ENCODE results near the gene KLHL33.

The KLHL33 gene, protein sequence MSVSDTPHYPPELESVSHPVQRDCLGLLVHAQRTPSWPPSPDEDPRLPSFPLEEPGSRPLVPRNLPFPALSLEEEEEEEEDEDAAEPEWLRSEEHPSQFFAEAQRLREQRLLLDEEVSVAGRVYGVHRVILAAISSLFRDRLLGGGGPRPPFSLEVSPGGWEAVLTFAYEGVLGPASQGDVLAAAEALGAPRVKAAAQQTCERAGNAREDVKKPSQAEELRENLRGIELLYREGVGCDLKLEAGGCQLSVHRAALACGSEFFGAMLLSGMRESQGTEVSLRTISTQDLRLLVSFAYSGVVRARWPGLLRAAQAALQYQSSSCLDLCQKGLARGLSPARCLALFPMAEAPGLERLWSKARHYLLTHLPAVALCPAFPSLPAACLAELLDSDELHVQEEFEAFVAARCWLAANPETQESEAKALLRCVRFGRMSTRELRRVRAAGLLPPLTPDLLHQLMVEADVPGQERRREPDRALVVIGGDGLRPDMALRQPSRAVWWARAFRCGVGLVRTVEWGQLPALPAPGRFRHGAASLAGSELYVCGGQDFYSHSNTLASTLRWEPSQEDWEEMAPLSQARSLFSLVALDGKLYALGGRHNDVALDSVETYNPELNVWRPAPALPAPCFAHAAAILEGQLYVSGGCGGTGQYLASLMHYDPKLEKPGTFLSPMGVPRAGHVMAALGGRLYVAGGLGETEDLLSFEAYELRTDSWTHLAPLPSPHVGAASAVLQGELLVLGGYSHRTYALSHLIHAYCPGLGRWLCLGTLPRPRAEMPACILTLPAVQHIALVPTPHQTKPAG

DNA sequence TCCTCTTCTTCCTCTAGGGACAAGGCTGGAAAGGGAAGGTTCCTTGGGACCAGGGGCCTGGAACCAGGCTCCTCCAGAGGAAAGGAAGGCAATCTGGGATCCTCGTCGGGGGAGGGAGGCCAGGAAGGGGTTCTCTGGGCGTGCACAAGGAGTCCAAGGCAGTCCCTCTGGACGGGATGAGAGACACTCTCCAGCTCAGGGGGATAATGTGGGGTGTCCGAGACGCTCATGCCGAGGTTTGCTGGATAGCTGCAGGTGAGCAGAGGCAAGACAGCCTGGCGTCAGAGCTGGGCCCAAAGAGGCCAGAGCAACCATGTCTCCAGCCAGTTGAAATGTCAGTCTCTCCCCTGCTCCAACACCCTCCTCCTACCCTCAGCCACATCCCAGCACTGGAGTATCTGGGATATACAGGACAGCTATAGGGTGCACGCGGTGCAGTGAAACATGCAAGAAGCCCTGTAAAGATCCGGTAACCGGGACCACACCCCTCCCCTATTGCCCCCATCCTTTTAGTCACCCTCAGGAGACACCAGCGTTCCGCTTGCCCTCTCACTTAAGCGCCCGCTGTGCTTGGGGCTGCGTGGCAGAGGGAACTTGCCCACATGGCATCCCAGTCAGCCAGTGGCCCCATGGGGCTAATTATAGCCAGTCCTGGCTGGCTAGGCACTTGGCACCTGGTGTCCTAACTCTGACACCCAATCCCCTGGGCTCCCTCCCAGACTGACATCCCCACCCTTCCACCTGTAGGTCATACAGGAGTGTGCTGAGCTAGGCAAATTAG lies at the start of gene KLHL33:
TSS of gene KLHL33 (minus strand) at position 585 of the 781 bp plus-strand sequence. CDS start at position 230, 355 bp downstream.
- no peak for DNase-seq (ENCODE audit: low spot score)

DNA sequence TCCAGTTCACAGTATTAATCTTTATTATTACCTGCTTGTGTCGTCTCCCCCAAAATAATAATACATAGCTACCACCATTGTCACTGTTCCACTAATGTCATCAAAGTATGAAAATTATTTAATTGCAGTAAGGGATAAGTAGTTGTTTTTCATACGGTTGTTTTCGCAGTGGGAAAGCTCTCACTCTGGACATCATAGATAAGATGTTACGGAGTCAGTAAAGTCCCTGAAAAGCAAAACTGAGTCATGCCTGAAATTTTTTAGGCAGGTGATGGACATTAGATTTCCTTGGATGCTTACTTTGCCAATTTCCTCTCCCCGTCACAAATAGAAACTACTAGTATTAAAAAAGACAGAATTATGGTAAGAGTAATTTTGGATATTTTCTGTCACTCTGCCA lies 46.4 kb upstream of the KLHL33 start:
- DNase-seq (ENCODE audit: low spot score), result no peak

DNA sequence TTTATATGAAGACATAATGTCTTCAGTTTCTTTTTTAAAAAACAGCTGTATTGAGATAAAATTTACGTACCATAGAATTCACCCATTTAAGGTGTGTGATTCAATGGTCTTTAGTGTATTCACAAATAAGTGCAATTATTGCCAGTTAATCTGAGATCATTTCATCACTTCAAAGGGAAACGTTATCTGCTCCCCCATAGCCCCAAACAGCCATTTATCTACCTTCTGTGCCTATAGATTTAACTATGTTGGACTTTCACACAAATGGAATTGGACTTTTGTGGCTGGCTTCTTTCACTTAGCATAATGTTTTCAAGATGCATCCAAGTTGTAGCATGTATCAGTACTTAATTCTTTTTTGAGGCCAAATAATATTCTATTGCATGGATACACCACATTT lies 42.9 kb upstream of the KLHL33 start:
- no peak for DNase-seq (ENCODE audit: low spot score)

DNA sequence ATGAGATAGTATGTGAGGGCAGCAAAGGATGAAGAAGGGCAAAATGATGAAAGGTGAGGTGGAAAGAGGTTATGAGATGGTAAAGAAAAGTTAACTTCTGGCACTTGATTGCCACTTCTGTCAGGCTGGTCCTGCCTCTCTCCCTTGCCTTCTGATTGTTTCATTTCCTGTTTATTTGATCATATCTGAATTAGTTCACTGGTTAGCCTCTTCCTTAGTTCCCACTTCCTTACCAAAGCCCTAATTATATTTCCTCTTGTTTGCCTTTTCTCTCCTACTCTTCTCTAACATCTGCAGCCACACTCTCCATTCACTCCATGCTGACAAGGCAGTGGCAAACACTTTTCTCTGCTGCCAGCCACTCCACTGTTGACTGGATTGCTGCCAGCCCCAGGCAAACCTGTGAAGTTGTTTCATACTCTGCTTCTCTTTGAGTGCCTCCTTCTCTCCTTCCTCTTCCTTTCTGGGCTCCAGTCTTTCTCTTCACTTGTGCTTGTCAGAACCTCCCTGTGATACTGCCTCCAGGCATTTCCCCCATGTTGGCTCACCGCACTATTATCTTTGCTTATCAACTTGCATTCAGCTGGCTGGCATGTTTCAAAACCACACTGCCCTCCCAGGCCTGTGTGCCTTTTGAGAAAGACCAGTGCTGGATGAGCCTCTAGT lies 41.4 kb upstream of the KLHL33 start:
- no peak for DNase-seq (ENCODE audit: low spot score)

DNA sequence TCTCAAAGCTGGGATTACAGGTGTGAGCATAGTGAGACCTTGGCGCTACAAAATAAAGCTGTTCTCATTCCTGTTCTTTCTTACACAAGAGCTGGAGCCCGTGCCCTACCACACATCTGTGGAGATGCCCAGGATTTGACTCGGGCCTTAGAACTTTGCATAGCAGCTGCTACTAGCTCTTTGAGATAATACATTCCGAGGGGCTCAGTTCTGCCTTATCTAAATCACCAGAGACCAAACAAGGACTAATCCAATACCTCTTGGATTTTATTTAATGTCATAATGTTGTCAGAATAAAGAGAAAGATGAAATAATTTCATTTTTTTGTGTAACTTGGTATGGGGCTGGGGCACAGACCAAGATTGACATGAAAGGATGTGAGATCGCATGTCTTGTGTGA lies 40.8 kb upstream of the KLHL33 start:
- DNase-seq (ENCODE audit: low spot score), result no peak

DNA sequence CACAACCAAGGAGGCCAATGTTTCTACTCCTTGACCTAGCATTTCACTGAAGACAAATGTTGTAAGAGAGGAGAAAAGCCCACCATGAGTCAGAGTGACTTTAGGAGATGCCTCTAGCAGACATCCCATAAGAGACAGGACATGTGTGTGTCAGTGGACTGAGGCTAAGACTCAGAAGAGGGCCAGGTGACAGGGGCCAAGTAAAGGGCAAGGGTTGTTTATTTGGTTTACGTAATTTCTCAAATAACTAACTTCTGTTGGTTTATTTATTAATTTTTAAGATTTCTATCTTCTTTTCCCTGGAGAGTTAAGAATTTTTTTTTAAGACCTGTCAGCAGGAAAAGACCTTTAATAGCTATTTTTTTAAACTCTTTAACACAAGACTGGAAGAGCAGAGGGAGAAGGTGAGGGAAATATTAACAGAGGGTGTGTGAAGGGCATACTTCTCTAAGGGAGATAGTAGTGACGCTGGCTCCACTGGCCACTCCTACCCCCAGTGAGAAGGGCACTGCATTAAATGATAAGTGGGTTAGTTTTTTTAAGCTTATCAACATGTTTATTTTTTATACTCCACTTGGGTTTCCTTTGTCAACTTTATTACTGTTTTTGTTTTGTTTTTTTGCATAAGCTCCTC lies 36.7 kb upstream of the KLHL33 start:
- DNase-seq (ENCODE audit: low spot score), result no peak

DNA sequence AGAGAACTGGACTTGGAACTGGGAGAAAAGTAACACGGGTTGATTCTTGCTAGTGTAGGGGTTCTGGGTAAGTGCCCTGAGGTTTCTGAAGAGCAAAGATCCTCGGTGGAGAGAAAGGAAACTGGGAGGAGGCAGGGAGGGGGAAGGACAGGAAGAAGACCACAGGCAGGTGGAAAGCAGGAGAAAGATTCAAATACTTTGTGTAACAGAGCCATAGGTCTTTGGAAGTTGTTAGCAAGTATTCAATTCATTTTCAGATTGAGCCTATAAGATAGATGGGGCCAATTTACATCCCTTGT lies 34.6 kb upstream of the KLHL33 start:
- DNase-seq (ENCODE audit: low spot score), result no peak

DNA sequence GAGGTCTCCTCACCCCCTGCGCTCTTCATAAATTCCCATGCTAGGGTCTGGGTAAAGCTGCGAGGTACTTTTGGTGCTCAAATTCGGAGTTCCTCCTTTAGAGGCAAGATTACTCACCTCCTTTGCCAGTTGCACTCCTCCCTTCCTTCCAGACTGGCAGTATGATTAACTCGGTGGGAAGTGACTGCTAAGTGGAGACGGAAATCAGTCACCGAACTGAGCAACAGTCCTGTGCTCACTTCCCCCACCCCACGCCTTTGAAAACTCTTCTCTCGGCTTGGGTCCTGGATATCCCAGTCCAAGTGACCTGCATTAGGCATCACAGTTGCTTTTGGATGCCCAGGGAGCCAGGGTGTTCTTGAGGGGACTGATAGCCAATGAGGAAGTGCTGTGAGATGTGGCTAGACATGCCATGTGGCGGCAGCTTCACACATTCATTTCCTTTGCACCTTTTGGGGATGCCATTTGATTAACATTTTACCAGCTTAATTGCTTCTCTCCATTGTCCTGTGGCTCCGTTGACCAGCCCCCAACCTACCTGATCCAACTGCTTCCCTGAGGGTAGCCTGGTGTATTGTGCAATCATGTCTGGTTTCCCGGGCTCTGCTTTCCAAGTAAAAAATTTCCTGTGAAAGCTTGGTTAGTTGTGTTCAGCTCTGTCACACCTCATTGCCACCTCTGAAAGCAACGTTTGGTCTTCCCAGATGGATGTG lies 34.1 kb upstream of the KLHL33 start:
- DNase-seq (ENCODE audit: low spot score), result peak; percentile 64

DNA sequence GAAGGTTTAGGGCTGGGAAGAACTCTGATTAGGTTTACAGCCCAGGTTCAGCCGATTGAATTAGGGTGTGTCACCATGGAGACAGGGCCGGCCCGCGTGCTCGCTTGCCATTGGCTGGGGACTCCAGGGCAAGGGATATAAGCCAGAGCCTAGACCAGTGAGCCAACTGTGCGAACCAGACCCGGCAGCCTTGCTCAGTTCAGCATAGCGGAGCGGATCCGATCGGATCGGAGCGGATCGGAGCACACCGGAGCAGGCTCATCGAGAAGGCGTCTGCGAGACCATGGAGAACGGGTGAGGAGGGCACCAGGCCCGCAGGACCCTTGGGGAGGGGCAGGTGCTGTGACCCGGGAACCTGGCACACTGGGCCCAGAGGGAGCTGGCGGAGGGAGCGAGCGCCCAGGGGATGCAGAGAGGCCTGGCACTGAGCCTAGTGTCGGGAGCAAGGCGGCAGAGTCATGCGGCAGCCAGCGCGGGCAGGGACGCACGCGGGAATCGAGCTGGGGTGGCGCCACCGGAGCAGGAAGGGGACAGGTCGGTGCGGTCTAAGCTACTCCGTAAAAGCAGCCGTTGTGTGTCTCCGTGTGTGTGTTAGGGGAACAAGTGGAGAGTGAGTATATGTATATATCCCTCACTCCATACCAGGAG lies 33.4 kb upstream of the KLHL33 start, which contains the start of gene PNP:
TSS of gene PNP (plus strand) at position 165 of the 648 bp plus-strand sequence. CDS start at position 284, 119 bp downstream.
- DNase-seq (ENCODE audit: low spot score), result peak; percentile 96

DNA sequence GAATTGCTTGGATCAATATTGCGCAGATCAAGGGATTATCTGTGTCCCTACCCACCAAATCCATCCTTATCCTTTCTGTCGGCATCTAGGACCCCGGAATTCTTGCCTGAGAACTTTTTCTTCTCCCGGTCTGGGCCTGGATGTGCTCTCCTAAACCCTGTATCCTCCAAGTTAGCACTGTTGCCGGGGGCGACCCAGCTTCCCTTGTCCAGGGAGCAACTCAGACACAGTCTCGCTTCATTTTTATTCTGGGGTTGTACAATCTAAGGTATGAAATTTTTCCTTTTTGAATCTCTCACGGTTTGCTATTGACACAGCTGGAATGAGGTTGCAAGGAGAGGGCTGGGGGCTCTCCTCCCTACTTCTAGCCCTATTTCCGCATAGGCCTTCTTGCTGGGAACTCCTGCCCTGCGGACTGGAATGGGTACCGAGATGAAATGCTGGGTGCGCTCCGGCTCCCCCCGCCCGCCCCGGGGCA lies 32.8 kb upstream of the KLHL33 start:
- DNase-seq (ENCODE audit: low spot score), result peak; percentile 22

DNA sequence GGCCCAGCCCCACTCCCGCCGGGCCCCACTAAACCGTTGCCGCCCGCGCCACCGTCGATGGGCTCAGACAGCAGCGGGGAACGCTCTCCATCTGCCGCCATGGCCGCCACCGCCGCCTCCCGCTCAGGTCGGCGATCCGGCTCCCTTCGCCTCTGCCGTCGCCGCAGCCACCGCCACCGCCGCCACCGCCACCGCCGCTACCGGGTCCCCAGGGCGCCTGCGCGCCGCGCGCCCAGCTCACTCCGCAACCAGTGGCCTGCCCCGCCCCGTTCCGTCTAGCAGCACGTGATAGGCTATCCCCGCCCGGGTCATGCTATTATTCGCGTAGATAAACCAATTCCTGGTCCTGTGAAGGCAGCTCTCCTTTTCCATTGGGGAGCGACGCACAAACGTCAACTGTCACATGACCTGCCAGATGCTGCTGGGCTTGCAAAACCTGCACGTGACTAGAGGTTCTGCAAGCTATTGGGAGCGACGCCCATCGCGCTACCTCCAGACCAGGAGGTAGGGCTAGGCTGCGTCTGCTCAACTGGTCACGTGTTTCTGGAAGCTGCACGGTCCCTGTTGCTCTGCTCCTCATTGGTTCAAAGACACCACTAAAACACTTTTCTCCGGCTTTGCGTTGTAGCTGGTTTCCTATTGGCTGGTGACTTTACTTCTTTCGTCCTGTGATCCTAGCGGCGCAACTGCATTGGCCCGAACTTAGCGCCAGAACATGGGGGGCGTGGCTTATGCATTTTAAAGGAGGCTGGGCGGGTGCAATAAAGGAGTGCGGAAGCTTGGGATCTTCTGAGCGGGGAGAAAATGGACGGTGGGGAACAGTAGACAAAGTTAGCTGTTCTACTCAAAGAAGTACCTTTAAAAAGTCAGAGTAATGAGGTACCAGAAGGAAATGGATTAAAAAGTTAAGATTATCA lies 25.5 kb upstream of the KLHL33 start, which contains the start of gene PIP4P1:
TSS of gene PIP4P1 (minus strand) at position 210 of the 917 bp plus-strand sequence. CDS start at position 101, 109 bp downstream.
- DNase-seq (ENCODE audit: low spot score), result peak; percentile 96

DNA sequence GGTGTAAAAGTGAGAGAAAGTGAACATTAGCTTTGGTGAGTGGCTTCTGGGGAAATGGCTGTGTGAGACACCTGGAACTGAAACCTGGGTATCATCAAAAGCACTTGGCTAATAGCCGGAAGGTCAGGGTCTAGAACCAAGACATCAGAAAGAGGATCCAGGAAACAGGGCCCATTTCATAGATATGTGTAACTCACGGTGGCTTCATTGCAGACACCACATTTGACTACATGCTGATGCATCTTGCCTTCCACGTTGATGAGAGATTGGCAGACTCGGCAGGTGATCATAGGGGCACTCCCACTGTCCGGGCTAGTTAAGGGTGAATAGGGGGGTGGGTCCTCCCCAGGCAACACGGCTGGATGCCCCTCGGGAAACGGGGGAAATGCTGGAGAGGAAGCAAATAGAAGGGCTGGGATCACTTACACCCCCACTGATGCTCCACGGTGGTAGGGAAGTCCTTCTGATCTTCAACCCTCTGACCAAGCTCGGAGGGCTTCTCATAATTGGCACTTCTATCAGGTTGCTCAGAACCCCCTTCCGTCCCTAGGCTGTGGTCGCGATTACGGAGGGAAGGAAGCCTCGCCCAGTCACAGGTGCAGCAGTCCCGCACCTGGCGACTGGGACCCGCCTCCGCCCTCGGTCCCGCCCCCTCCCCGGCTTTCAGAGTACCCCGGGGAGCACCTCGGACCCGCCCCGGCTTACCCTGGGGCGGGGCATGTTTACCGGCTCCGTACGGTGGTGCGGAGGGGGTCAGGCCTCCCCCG lies 24.7 kb upstream of the KLHL33 start:
- no peak for DNase-seq (ENCODE audit: low spot score)

DNA sequence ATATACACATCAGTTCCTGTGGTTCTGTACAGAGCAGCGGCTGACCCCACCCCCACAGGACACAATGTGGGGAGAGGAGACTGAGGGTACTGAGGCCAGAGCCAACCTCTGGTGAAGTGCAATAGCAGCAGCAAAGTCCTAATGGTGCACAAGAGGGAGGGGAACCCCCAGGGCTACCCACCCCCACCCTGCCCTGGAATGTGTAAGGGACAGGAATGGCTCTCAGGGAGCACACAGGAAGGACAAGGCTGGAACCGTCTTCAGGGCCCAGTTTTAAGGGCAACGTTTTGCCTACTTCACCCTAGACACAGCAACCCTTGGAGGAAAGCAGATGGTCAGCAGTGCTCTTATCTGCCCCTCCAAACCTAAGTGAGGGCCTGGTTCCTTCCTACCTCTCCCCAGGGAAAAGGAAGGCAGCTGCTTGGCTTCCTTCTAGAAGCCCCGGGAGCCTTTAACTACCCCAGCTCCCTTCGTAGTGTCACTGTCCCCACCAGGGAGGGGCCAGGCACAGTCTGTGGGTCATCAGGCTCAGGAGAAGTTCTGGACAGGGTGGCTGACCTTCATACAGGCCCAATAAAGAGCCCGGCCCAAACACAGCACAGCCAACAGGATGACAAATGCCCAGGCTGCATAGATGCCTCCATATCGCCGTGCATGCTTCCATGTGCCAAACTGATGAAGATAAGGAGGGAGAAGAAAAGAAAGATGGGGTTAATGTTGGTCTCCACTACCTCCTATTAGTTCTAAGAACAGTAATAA lies 22.2 kb upstream of the KLHL33 start:
- DNase-seq (ENCODE audit: low spot score), result no peak

DNA sequence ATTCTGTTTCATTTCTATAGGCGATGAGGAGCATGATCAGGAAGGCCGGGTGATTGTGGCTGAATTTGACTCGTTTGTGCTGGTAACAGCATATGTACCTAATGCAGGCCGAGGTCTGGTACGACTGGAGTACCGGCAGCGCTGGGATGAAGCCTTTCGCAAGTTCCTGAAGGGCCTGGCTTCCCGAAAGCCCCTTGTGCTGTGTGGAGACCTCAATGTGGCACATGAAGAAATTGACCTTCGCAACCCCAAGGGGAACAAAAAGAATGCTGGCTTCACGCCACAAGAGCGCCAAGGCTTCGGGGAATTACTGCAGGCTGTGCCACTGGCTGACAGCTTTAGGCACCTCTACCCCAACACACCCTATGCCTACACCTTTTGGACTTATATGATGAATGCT lies 21.0 kb upstream of the KLHL33 start:
- no peak for DNase-seq (ENCODE audit: low spot score)

DNA sequence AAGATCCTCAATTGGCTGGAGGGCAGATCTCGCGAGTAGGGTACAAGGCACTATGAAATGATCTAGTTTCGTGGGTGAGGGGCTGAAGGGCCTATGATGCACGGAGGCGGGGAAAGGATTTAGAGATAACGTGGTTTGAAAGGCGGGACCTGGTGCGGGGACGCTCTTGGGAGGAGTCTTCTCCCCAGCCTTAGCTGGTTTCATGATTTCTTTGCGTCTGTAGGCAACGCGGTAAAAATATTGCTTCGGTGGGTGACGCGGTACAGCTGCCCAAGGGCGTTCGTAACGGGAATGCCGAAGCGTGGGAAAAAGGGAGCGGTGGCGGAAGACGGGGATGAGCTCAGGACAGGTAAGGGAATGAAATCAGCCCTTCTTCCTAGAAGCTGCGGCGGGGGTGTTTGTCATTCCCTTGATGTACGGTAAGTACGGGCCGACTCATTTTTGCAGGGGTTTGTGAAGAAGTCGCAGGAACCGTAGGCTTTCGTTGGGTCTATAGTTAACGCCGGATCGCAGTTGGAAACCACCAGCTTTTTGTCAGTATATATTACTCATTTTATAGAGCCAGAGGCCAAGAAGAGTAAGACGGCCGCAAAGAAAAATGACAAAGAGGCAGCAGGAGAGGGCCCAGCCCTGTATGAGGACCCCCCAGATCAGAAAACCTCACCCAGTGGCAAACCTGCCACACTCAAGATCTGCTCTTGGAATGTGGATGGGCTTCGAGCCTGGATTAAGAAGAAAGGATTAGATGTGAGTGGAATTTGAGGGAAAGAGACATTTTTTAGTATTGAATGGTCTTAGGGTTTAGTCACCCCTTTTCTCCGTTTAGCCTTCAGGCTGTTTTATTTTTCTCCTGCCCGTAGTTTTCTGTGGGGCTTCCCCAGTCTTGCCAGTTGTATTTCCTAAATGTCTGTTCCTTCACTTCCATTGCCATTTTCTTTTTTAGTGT lies 19.7 kb upstream of the KLHL33 start:
- peak; percentile 78 for DNase-seq (ENCODE audit: low spot score)

Data from AG08396 (cell line).